NCI-H1092 treated with DMSO at 0.1 percent for 48 hours (cell line): ENCODE measurements around the gene DGAT2.
"Not testable (repeated sequence)": the region's sequence is repeated elsewhere in the genome, so short reads cannot be mapped to it uniquely, and the experiment has no call there.

ENCODE experiments used
- DNase-seq: peaks from one replicate; lab custom pipeline; 2025; lab: John Stamatoyannopoulos, UW

DGAT2 gene

DNA sequence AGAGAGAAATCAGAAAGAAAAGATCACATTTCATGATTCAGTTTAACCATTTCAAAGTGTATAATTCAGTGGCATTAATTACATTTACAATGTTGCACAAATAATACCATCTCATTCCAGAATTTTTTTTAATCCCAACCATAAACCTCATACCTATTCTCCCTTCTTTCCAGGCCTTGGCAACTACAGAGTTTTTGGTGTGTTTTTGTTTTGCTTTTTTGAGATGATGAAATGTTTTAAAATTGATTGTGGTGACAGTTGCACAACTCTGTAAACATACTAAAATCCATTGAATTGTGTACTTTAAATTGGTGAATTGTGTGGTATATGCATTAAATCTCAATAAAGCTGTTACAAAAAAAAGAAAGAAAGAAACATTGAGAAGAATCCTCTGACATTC, 13.6 kb upstream of the DGAT2 start:
- not testable (repeated sequence) for DNase-seq

DNA sequence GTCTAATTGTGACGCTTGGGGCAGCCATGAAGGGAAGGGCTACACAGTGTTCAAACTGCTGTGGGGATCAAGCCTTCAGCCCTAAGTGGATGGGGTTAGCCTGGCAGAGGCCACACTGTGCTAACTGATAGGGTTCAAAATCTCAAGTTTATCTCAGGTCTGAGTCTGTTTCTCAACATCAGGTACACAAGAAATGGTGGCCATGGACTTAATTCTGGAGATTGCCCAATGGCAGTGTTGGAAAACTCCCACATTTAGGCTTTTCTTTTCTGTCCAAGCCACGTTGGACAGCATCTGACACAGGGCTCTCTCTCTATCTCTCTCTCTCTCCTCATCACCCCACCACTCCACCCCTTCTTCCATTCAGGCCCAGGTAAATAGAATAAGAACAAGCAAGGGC, 10.9 kb upstream of the DGAT2 start:
- no peak for DNase-seq

DNA sequence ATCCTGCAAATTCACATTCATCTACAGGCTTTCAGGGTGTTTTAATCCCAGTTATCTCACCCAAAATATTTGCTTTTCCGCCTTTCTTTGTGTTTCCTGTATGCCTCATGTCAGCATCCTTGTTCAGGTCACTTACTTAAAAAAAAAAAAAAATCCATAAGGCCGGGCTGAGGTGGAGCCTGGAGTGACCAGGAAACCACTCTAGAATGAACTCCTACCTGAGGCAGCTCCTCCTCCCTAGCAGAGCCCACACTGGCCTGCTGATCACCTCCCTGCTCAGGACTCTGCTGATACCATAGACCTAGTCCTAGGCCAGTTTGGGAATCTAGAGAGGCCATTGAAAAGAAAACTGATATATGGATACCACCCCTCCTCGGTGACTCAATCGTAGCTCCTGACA, 8.7 kb upstream of the DGAT2 start:
- no peak for DNase-seq

DNA sequence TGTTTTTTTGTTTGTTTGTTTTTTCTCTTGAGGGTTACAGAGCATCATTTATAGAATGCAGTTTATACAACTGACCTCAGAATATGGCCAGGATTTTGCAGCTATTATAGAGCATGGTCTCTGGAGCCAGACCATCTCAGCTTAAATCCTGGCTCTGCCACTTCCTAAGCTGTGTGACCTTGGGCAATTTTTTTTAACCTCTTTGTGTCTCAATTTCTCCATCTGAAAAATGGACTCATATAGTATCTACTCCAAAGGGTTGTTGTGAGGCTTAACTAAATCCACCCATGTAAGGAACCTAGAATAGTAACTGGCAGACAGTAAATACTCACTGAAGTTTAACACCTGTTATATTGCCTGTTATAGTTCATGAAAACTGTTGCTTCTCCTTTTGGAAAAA, 8.3 kb upstream of the DGAT2 start:
- no peak for DNase-seq

DNA sequence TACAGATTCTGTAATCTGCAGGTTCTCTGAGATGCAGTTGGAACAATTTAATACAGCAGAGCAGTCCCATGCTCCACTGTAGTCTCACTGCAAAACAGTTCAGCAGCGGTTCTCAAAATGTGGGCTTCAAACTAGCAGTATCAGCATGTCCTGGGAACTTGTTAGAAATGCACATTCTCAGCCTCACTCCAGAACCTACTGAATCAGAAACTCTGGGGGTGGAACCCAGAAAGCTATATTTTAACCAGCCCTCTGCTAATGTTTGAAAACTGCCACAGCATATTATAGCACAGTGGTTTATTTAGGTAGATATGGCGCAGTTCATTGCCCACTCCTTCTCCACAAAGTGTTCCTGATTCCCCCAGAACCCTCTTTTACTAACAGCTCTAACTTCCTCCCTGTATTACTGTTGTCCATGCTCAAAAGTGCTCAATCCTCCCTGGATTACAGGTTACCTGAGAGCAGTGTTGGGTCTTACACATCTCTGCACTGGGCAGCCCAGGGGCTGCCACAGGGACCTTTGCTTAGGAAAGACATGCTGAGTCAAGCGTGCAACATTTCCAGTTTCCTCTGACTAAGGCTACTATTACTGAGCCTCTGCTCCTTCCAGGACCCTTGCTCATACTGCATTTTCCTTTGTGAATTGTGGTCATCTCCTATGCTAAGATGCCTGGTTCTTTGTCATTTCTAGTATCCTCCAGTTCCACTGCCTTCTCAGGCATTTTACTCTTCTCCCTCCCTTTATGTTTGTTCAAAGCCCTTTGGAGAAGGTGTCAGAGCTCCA, 7.7 kb upstream of the DGAT2 start:
- DNase-seq: no peak

DNA sequence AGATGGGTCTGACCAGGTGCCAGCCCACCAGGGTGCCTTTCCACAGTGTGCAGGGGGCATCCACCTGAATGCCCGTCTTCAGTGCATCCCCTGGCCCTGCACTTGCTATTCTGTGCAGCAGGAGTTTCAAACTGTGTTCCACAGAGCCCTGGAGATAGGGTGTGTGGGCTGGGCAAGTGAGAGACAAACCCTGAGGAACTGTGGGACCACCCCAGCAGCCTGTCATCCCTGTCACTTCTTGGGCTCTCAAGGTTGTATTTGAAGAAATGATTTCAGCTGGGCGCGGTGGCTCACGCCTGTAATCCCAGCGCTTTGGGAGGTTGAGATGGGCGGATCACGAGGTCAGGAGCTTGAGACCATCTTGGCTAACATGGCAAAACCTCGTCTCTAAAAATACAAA, 6.4 kb upstream of the DGAT2 start:
- no peak for DNase-seq

DNA sequence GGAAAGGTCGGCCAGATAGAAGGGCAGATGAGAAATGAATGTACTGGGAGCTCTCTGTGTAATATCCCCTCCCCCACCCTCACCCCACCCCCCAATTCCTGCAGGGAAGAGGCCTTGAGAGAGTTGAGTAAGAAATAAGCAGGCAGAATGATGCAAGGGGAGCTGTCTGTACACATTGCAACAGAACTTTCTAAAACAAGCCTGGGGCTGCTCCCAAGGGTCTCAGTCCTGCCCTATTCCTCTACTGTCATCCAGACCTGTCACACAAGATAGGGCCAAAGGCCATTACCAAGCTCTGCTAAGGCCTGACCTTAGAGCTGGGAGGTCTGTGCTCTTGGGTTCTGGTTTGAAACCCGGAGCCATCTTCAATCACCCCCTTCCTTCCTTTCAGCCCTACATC, 5.7 kb upstream of the DGAT2 start:
- no peak for DNase-seq

DNA sequence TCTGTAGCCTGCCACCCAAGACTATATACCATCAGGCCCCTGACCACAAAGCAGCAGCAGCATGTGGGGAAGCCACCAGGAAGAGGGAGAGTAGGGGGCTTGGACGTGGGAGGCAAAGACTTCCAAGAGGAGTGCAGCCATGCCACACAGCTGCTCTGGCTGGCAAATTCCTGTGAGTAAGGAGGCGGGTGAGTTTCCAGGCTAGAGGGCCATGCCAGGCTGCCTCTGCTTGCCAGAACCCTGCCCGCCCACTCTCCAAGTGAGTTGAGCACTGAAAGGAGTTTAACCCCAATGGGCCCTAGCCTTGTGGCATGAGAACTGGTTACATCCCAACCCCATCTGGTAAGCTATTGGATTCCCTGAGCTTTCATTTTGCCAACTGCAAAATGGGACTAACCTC, 4.7 kb upstream of the DGAT2 start:
- no peak for DNase-seq

DNA sequence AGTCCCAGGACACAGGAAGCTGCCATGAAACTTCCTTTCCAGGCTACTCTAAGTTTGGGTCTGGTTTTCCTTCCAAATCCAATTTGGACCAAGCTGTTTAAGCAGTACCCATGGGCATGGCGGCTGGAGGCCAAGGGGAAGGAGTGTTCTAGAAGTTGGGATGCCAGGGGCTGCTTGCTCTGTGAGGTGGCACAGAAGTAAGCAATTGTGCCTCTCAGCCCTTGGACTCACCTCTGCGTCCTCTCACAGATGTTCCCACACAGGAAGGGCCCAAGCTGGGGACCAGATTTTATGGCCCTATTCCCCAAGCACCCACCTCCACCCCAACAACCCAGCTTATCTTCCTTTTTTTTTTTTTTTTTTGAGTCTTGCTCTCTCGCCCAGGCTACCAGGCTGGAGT, 3.5 kb upstream of the DGAT2 start:
- DNase-seq: no peak

DNA sequence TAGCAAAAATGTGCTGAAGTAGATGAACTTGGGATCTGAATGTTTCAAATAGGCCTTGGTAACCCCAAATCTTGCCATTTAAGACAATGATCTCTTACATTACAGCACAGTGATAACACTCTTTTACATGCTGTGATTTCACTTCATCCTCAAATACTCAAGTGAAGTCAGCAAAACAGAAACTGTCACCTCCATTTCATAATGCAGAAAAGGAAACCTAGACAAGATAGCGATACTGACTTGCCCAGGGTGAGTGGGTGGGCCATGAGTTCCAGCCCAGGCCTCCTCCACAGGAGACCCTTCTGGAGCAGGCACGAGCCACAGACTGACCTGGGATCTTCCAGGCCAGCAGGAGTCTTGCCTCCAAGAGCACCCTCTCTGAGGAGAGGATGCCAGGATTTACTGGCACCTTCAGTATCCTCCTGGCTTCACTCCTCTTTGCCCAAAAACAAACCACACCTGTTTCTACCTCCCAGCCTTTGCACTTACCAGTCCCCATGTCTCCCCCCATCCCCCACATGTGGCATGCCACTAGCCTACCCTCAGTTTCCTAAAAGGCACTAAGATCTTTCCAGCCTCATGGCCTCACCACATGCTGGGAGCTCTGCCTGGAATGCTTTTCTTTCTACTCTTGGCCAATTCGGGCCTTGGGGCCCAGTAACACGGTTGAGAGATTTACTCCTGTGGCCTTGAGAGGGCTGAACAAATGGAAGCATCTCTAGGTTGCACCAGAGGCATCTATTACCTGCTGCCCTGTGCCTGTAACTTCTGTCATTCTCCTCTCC, 1.9 kb upstream of the DGAT2 start:
- no peak for DNase-seq

DNA sequence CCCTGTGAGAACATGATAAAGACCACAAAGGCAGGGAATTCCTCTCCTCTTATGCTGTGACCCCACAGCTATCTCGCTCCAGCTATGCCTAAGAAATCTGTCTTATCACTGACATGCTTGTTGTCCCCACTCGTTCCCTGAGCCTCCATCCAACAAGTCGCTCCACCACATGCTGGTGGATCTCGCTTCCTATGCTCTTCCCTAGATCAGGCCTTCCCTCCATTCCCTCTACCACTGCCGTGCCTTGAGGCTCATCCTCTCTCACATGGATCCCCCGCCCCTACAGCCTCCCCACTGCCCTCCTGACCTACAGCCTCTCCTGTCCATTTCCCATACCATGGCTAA, 1.4 kb upstream of the DGAT2 start:
- no peak for DNase-seq

DNA sequence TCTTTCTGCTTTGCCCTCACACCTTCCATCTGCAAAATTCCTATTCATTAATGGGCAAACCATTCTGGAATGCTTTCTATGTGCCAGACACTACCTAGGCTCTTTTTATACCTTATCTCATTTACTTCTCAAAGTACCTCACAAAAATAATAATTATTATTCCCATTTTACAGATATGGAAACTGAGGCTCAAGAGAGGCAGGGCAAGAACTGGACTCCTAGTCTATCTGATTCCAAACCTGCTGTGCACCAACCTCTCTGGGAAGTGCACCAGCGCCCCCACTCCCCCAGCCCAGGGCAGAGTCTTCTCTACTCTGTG, 826 bp upstream of the DGAT2 start:
- no peak for DNase-seq

DNA sequence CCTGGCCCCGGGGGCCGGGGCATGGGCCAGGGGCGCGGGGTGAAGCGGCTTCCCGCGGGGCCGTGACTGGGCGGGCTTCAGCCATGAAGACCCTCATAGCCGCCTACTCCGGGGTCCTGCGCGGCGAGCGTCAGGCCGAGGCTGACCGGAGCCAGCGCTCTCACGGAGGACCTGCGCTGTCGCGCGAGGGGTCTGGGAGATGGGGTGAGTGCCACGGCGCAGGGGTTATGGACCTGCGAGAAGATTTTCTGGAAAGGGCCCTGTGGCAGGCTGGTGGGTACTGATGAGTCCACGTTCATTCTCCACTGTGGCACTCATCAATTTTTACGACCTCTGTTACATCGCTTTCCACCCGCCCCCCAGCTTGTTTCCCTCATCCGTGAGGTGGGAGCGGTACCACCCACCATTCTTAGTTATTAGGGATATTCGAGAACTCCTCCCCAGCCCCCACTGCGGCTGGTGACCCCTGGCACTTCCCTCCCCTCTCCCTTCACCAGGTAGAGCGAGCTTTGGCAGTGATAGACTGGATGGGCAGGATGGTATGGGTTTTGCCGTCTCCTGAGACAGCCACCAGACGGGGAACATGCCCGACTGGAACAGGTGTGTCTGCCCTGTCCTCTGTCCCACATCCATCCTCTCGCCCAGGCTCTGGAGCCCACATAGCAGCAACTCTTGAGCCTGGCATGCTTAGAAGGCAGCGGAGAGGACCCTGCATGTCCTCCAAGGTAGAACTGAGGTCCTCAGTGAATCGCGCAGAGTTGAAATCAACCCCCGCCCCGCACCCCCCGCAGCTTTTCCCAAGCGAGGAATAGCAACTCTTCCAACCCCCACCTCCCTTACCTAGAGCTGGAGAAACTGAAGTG, 562 bp downstream of the DGAT2 start:
- peak; percentile 32 for DNase-seq

DNA sequence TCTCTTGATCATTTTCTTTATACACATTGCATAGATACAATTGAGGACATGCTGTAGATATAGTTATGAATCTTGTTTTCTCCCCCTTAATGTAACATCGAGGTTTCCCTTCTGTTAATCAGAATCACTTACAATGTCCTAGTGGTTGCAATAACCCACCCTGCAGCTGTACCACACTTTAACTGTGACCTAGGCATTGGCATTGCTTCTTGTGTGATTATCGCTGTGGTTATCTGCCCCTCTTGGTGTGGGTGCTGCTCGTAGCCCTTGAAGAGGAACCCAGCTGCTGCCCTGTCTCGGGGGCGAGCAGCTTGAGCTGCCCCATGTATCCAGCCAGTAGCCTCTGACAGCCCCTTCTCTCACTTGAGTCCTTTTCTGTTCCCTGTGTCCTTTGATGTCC, 1.5 kb downstream of the DGAT2 start:
- DNase-seq: no peak

DNA sequence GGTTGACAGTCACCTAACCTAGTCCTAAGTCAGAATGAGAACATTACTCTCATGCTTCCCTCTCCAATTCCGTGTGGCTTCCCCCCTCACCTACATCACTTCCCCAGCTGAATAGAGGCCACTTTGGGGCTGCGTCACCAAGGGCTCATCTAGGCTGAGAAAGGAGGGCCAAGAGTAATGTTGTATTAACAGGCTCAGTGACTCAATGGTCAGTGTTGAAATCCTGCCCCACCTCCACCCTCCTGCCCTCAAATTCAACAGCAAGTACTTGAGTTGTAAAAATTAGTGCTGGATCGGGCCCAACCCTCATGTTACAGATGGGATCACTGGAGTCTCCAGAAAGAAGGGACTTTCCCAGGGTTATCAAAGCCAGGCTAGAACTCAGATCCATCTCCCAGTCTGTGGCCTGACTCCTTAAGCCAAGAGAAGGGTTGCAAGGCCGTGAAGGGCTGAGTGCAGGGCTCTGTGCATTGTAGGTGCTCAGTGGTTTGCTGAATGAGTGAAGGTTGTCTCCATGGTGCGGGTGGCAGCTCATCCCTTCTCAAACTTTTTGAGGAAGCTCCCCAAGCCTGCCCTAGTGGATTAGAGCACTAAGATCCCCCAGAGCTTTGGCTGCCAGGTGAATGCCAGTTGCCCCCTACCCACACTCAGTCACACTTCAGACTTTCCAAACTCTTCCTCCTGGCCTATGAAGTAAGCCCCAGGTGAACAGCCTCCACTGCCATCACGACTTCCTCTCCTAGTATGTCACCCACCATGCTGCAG, 3.2 kb downstream of the DGAT2 start:
- DNase-seq: no peak

DNA sequence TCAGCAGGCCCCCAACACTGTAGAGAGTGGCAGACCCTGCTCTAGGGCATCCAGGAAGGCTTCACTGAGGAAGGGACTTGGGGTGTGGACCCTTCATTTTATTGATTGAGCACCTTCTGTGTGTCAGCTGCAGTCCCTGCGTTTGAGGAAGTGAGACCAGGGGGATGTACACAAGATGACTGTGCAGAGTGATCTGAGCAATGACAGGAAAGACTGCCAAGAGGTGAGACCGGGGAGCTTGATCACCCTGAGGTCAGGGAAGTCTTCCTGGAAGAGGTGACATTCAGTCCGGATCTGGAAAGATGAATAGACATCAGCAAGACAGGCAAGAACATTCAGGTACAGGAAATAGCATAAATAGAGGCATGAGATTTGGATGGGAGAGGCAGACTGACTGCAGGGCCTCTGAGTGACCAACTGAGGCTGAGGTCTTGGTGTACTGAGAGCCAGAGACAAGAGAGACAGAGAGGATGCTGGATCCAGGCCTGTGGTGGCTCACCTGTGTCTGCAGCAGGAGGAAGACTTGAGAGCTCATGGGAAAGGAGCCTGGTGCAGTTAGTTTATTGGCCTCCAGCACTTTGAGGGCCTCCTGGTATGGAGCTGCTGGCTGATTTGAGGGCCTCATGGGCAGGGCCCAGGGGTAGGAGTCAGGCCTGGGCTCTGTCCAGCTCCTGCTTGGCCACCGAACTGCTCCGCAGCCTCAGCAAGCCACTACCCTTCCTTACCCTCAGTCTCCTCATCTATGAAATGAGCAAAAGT, 5.2 kb downstream of the DGAT2 start:
- no peak for DNase-seq

DNA sequence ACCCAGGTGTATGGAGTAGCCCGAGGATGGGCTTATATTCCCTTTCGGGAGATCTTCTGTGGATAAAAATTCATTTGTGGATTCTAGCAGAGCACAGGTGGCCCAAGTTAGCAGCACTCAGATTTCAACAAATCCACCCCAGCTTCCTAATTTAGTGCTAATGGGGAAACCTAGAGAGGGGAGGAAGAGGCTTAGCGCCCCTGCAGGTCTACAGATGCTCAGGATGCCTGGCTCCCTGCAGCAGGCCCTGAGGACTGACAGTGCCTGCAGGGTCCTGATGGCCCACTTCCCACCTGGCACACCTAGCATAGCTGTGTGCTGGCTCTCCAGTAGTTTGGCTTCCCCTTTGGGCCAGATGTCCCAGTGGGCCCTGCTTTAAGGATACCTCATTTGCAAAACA, 6.5 kb downstream of the DGAT2 start:
- DNase-seq: no peak

DNA sequence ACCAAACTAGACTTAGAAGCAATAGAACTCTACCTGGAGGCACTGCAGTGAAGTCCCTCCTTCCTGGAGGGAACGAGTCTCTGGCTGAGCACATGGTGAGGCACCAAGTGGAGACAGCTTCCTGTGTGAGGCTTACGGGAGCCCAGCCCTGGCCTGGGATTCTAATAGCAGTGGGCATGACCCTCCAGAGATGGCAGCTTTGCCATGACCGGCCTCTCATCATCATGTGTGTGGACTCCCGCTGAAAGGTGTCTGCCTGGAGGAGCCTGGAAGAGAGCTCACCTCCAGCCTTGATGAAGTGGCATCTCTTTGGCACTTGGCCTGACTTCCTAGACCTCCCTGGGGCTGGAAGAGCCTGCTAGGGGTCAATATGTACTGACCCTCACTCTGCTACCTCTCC, 8.0 kb downstream of the DGAT2 start:
- DNase-seq: no peak

DNA sequence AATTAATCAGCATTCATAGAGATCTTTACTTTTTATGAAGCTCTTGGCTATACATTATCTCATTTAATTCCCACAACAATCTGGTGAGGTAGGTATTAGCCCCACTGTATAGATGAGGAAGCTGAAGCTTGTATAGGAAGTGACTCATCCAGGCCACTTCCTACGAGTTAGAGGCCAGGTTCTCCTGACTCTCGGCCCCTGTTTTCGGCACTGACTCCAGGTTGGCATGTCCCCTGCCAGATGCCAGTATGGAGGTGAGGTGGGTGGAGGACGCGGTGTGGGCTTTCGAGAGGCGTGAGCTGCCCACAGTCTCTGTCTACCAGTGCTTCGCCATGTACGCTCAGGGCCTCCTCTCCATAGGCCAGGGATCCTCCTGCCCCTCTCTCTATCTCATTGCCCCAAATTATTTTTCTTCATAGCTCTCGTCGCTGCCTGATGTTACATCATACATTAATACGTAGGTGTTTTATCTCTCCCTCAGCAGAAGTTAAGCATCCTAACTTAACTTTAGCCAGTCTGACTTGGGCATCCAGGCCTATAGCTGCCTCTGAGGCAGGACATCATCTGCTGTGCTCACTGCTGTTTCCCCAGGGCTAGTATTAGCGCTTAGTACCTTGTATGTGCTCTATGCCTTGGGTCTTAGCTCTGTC, 9.0 kb downstream of the DGAT2 start:
- DNase-seq: no peak

DNA sequence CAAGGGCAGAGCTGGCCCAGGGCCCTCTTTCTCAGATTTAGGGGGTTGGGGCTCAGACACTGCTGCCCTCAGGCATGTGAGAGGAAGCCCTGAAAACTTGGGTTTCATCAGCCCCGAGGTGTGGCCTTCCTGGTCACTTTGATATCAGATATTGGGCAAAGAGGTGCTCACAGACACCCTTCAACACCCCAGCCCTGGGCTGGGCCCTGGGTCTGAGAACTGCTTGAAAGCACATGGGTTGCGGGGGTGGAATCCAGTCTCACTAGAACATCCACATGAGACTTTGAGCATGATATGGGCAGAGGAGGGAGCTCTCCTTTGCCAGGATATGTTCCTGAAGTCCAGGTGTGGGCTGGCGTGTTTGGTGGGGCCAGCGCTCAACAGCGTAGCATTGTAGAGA, 10.4 kb downstream of the DGAT2 start:
- DNase-seq: no peak

DNA sequence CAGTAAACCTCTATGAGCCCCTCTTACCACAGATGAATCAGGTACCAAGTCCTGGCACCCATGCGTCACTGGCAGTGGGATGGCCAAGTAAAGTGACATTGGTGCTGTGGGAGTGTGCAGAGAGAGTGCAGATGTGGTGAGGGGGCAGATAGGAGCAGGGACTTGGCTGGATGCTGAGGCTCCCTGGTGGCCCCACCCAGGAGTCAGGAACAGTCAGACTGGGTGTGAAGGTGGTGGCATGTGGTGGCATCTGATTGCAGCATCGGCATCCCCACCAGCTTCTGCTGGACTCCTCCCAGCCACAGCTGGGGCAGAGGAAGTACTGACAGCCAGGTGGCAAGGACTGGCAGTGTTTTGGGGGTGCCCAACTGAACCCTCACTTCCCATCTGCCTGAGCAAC, 11.4 kb downstream of the DGAT2 start:
- no peak for DNase-seq
